HepG2 (cell line): ENCODE results near the gene EMC9. TPM values are rescaled to one million over a fixed set of nuclear protein-coding genes. Genes with fewer than 3 reads are reported as not detected.

Experiments
- FOXP1 ChIP-seq, 2 experiments: fragments of 450-650 bp in 1 of 2; IDR thresholded peaks; 2 replicates each; pipeline ENCODE4 v1.6.1; 2017 to 2018; ENCODE audit warnings: antibody characterized with exemption in 1 of 2
- HHEX ChIP-seq: IDR thresholded peaks from 2 replicates; pipeline ENCODE4 v1.6.1; 2016; ENCODE audit warnings: control low read depth
- HOXA5 ChIP-seq: sonication (generic); formaldehyde crosslinking; IDR thresholded peaks from 2 replicates; pipeline ENCODE4 v1.4.0; 2020; ENCODE audit warnings: missing genetic modification reagents
- JDP2 ChIP-seq: sonication (generic); formaldehyde crosslinking; IDR thresholded peaks from 2 replicates; pipeline ENCODE4 v1.8.1; 2022; ENCODE audit warnings: missing genetic modification reagents, borderline replicate concordance
- KLF6 ChIP-seq: IDR thresholded peaks from 2 replicates; pipeline ENCODE4 v1.8.0; 2016; ENCODE audit warnings: missing biosample characterization, missing genetic modification reagents
- MBD4 ChIP-seq: IDR thresholded peaks from 2 replicates; pipeline ENCODE4 v1.6.1; 2012; ENCODE audit warnings: low read length, inconsistent platforms, borderline replicate concordance
- MEF2D ChIP-seq: sonication (generic); formaldehyde crosslinking; IDR thresholded peaks from 2 replicates; pipeline ENCODE4 v1.5.1; 2020; ENCODE audit warnings: mild to moderate bottlenecking, missing genetic modification reagents
- MYC ChIP-seq: sonication (generic); formaldehyde crosslinking; IDR thresholded peaks from 2 replicates; pipeline ENCODE4 v1.9.0; 2021; ENCODE audit warnings: missing genetic modification reagents, borderline replicate concordance
- NR1H2 ChIP-seq: sonication (generic); formaldehyde crosslinking; IDR thresholded peaks from 2 replicates; pipeline ENCODE4 v1.8.1; 2022; ENCODE audit warnings: low read depth, missing genetic modification reagents, borderline replicate concordance
- PLRG1 ChIP-seq: fragments of 450-650 bp; conservative IDR thresholded peaks from 2 replicates; pipeline ENCODE4 v1.6.1; 2016
- POLR2AphosphoS5 ChIP-seq: IDR thresholded peaks from 2 replicates; pipeline ENCODE4 v1.6.1; 2012; ENCODE audit warnings: low read depth, low read length
- RBFOX2 ChIP-seq: fragments of 200-400 bp; formaldehyde crosslinking; IDR thresholded peaks from 2 replicates; pipeline ENCODE4 v1.6.1; 2017; ENCODE audit warnings: low read depth, mild to moderate bottlenecking, low read length
- RFXAP ChIP-seq: sonication (generic); formaldehyde crosslinking; IDR thresholded peaks from 2 replicates; pipeline ENCODE4 v1.4.0; 2020; ENCODE audit warnings: missing genetic modification reagents, borderline replicate concordance
- SALL2 ChIP-seq: sonication (generic); formaldehyde crosslinking; IDR thresholded peaks from 2 replicates; pipeline ENCODE4 v1.8.1; 2023; ENCODE audit warnings: mild to moderate bottlenecking, missing genetic modification reagents, inconsistent platforms
- STAT5B ChIP-seq: sonication (generic); formaldehyde crosslinking; IDR thresholded peaks from 2 replicates; pipeline ENCODE4 v1.4.0; 2020; ENCODE audit warnings: missing genetic modification reagents
- TCF7L2 ChIP-seq: IDR thresholded peaks from 2 replicates; pipeline ENCODE4 v1.6.1; 2011; ENCODE audit warnings: mild to moderate bottlenecking, low read depth, low read length, moderate library complexity
- TEAD3 ChIP-seq: optimal IDR thresholded peaks from 2 replicates; pipeline ENCODE3; 2016; ENCODE audit warnings: borderline replicate concordance
- TSC22D2 ChIP-seq: sonication (generic); formaldehyde crosslinking; IDR thresholded peaks from 2 replicates; pipeline ENCODE4 v1.5.1; 2020; ENCODE audit warnings: missing genetic modification reagents, mild to moderate bottlenecking, borderline replicate concordance
- ZNF121 ChIP-seq: sonication (generic); formaldehyde crosslinking; IDR thresholded peaks from 2 replicates; pipeline ENCODE4 v1.5.0; 2020; ENCODE audit warnings: mild to moderate bottlenecking, missing genetic modification reagents
- ZNF234 ChIP-seq: sonication (generic); formaldehyde crosslinking; conservative IDR thresholded peaks from 2 replicates; pipeline ENCODE4 v1.5.1; 2020; ENCODE audit warnings: mild to moderate bottlenecking, missing genetic modification reagents
- ZNF253 ChIP-seq: sonication (generic); formaldehyde crosslinking; IDR thresholded peaks from 2 replicates; pipeline ENCODE4 v1.8.0; 2022; ENCODE audit warnings: mild to moderate bottlenecking, missing genetic modification reagents, borderline replicate concordance
- ZNF383 ChIP-seq: sonication (generic); formaldehyde crosslinking; IDR thresholded peaks from 2 replicates; pipeline ENCODE4 v1.4.0; 2020; ENCODE audit warnings: missing genetic modification reagents, mild to moderate bottlenecking, borderline replicate concordance
- ZNF430 ChIP-seq: sonication (generic); formaldehyde crosslinking; IDR thresholded peaks from 2 replicates; pipeline ENCODE4 v1.9.0; 2021; ENCODE audit warnings: mild to moderate bottlenecking, missing genetic modification reagents
- ZNF549 ChIP-seq: sonication (generic); formaldehyde crosslinking; IDR thresholded peaks from 2 replicates; pipeline ENCODE4 v1.5.0; 2020; ENCODE audit warnings: missing genetic modification reagents
- ZNF550 ChIP-seq: sonication (generic); formaldehyde crosslinking; IDR thresholded peaks from 2 replicates; pipeline ENCODE4 v1.4.0; 2020; ENCODE audit warnings: mild to moderate bottlenecking, missing genetic modification reagents, borderline replicate concordance
- ZNF644 ChIP-seq: IDR thresholded peaks from 2 replicates; pipeline ENCODE4 v1.6.1; 2016; ENCODE audit warnings: low read depth
- ZNF83 ChIP-seq: sonication (generic); formaldehyde crosslinking; IDR thresholded peaks from 2 replicates; pipeline ENCODE4 v1.4.0; 2020; ENCODE audit warnings: missing genetic modification reagents, mild to moderate bottlenecking, borderline replicate concordance
- polyA plus RNA-seq, 8 experiments: library from polyadenylated mRNA; depleted of rRNA in 3 of 8; stranded (reverse) in 7 of 8; unstranded in 1 of 8; fragments of >200 nt; fragmentation: Illumina TruSeq in 4 of 8; extraction: Trizol in 4 of 8; gene quantifications; 2 replicates each; pipeline versions ENCODE4 v1.2.1 to v1.2.3, GENCODE V29; 2011 to 2016; ENCODE audit warnings: low read depth in 4 of 8, missing spikeins in 1 of 8, mixed read lengths in 1 of 8; ENCODE audit not compliant: insufficient read depth in 1 of 8
- total RNA-seq, 5 experiments: library from RNA; depleted of rRNA; stranded (reverse); fragments of >200 nt; fragmentation: Illumina TruSeq; extraction: Trizol; gene quantifications; 2 replicates each; pipeline ENCODE4 v1.2.3, GENCODE V29; 2016; ENCODE audit warnings: low read depth in 1 of 5
- TF ChIP-seq, protein P1 (sequence below): sonication (generic); formaldehyde crosslinking; IDR thresholded peaks from 2 replicates; pipeline ENCODE4 v1.5.0; 2020; ENCODE audit warnings: missing genetic modification reagents, mild to moderate bottlenecking, borderline replicate concordance
- TF ChIP-seq, protein P2 (sequence below), 2 experiments: fragments of 450-650 bp in 1 of 2; sonication (generic) in 1 of 2; formaldehyde crosslinking; IDR thresholded peaks; 2 replicates each; pipeline versions ENCODE4 v1.5.0 to v1.8.0; 2020 to 2022; ENCODE audit warnings: mild to moderate bottlenecking in 1 of 2, missing genetic modification reagents in 1 of 2
- TF ChIP-seq, protein P3 (sequence below): sonication (generic); formaldehyde crosslinking; IDR thresholded peaks from 2 replicates; pipeline ENCODE4 v1.4.0; 2020; ENCODE audit warnings: mild to moderate bottlenecking, low read depth, missing genetic modification reagents

The EMC9 gene
- total and polyA plus RNA-seq, 2 of the 13 experiments (the other 11 are each of a cell fraction or from before 2014, with no cell fraction given), result 60.5 to 78.7 TPM

DNA sequence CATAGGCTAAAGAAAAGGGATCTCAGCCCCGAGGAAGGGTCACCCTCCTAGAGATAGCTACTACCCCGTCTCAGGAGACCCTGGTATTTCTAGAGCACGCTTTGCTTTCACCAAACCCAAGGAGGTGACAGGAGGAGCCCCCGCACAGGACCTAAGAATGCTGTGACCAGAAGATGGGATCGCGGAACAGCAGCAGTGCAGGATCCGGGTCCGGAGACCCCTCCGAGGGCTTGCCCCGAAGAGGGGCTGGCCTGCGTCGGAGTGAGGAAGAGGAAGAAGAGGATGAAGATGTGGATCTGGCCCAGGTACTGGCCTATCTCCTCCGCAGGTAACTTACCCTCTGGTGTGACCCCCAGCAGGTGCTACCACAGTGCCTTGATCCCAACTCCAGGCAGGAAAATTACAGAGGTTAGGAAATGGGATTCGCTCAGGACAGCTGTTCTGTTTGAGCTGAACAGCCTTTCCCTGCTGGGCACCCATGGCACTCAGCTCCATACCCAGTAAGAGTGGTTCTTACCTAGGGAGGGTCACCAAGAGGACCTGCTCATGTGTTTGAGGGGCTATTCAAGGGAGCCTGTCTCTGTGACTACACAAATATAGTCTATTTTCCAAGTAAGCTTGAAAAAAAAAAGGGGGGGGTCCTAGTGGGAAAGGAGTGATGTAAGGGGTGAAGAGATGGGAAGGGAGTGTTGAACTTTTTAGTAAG is 25.8 kb downstream of the EMC9 start (continued):
- TF ChIP-seq ZNF549 (CRISPR knock-in tag) (no peak), STAT5B (CRISPR knock-in tag) (no peak; the same call in 1 of the 2 replicates), ZNF430 (CRISPR knock-in tag) (no peak), ZNF253 (CRISPR knock-in tag) (no peak), ZNF383 (no peak), TSC22D2 (no peak), FOXP1 (IDR thresholded peaks at IDR 0.05) (no peak), FOXP1 (CRISPR knock-in tag; IDR thresholded peaks at IDR 0.05) (no peak), SALL2 (CRISPR knock-in tag) (no peak), RBFOX2 (no peak), TEAD3 (peak; percentile 55), ZNF234 (CRISPR knock-in tag) (no peak), ZNF83 (CRISPR knock-in tag) (0 out of 2 replicates have a peak, but pooled peaks have one; percentile 91), PLRG1 (no peak), MBD4 (no peak), HHEX (no peak), MEF2D (CRISPR knock-in tag) (no peak; the same call in 1 of the 2 replicates), POLR2AphosphoS5 (no peak), ZNF550 (CRISPR knock-in tag) (0 out of 2 replicates have a peak, but pooled peaks have one; percentile 68), NR1H2 (CRISPR knock-in tag) (no peak), MYC (CRISPR knock-in tag) (no peak; the same call in 1 of the 2 replicates), TCF7L2 (no peak), ZNF644 (CRISPR knock-in tag) (no peak), ZNF121 (CRISPR knock-in tag) (no peak), KLF6 (CRISPR knock-in tag) (no peak), JDP2 (CRISPR knock-in tag) (no peak), RFXAP (CRISPR knock-in tag) (no peak), HOXA5 (CRISPR knock-in tag) (no peak)
- TF ChIP-seq, protein P1, sequence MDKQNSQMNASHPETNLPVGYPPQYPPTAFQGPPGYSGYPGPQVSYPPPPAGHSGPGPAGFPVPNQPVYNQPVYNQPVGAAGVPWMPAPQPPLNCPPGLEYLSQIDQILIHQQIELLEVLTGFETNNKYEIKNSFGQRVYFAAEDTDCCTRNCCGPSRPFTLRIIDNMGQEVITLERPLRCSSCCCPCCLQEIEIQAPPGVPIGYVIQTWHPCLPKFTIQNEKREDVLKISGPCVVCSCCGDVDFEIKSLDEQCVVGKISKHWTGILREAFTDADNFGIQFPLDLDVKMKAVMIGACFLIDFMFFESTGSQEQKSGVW (CRISPR knock-in tag), result no peak
- TF ChIP-seq, protein P2, sequence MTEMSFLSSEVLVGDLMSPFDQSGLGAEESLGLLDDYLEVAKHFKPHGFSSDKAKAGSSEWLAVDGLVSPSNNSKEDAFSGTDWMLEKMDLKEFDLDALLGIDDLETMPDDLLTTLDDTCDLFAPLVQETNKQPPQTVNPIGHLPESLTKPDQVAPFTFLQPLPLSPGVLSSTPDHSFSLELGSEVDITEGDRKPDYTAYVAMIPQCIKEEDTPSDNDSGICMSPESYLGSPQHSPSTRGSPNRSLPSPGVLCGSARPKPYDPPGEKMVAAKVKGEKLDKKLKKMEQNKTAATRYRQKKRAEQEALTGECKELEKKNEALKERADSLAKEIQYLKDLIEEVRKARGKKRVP (CRISPR knock-in tag; IDR thresholded peaks at IDR 0.05), result no peak
- TF ChIP-seq, protein P3, sequence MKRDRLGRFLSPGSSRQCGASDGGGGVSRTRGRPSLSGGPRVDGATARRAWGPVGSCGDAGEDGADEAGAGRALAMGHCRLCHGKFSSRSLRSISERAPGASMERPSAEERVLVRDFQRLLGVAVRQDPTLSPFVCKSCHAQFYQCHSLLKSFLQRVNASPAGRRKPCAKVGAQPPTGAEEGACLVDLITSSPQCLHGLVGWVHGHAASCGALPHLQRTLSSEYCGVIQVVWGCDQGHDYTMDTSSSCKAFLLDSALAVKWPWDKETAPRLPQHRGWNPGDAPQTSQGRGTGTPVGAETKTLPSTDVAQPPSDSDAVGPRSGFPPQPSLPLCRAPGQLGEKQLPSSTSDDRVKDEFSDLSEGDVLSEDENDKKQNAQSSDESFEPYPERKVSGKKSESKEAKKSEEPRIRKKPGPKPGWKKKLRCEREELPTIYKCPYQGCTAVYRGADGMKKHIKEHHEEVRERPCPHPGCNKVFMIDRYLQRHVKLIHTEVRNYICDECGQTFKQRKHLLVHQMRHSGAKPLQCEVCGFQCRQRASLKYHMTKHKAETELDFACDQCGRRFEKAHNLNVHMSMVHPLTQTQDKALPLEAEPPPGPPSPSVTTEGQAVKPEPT (CRISPR knock-in tag), result no peak
